Neuronal stem cell (in vitro differentiated cells): ENCODE results near the gene IFNA21. TPM values are rescaled to one million over a fixed set of nuclear protein-coding genes. Genes with fewer than 3 reads are reported as not detected.
A peak's percentile ranks its signal among the peaks of the same experiment; 100 is the strongest.

Experiments
- DNase-seq: peaks from one replicate; pipeline ENCODE4 v3.0.0-alpha.2; 2013; ENCODE audit warnings: low spot score
- H2AFZ ChIP-seq: one replicate; pipeline ENCODE4 v1.6.1; 2013; ENCODE audit warnings: mild to moderate bottlenecking, low read length, inconsistent platforms
- H2AK5ac ChIP-seq: 2 replicates; pipeline ENCODE4 v1.6.1; 2013; ENCODE audit warnings: low read depth, mild to moderate bottlenecking, inconsistent platforms, low read length, moderate library complexity, mixed read lengths
- H2BK120ac ChIP-seq: 2 replicates; pipeline ENCODE4 v1.6.1; 2013; ENCODE audit warnings: low read depth, mild to moderate bottlenecking, inconsistent platforms, low read length, moderate library complexity, mixed read lengths
- H2BK12ac ChIP-seq: one replicate; pipeline ENCODE4 v1.6.1; 2013; ENCODE audit warnings: low read length, inconsistent platforms
- H2BK15ac ChIP-seq: 2 replicates; pipeline ENCODE4 v1.6.1; 2013; ENCODE audit warnings: mild to moderate bottlenecking, low read length, inconsistent platforms, mixed read lengths
- H2BK5ac ChIP-seq: one replicate; pipeline ENCODE4 v1.6.1; 2013; ENCODE audit warnings: inconsistent platforms, mild to moderate bottlenecking, low read length, moderate library complexity
- H3K14ac ChIP-seq: one replicate; pipeline ENCODE4 v1.6.1; 2013; ENCODE audit warnings: low read length, inconsistent platforms
- H3K18ac ChIP-seq: 2 replicates; pipeline ENCODE4 v1.6.1; 2013; ENCODE audit warnings: low read length, inconsistent platforms
- H3K23ac ChIP-seq: 2 replicates; pipeline ENCODE4 v1.6.1; 2013; ENCODE audit warnings: low read depth, mild to moderate bottlenecking, mixed read lengths, low read length, inconsistent platforms; ENCODE audit not compliant: poor library complexity
- H3K27ac ChIP-seq: replicated peaks from 3 replicates; pipeline ENCODE4 v1.5.1; 2013; ENCODE audit warnings: low read length, inconsistent platforms
- H3K27me3 ChIP-seq, 3 experiments: 2 replicates each; pipeline ENCODE4 v1.6.1; 2013; ENCODE audit warnings: low read length in 3 of 3, mild to moderate bottlenecking in 2 of 3, inconsistent platforms in 1 of 3, low read depth in 1 of 3, mixed read lengths in 1 of 3, moderate library complexity in 1 of 3; ENCODE audit not compliant: control insufficient read depth in 3 of 3, insufficient read depth in 3 of 3
- H3K36me3 ChIP-seq, 2 donors: replicated peaks in 1 of 2; 2 replicates each; pipeline ENCODE4 v1.6.1; 2013; ENCODE audit warnings: low read length in 2 of 2; ENCODE audit not compliant: control insufficient read depth in 2 of 2, insufficient read depth in 2 of 2
- H3K4ac ChIP-seq: 2 replicates; pipeline ENCODE4 v1.6.1; 2013; ENCODE audit warnings: inconsistent platforms, mild to moderate bottlenecking, low read length, moderate library complexity
- H3K4me1 ChIP-seq, 2 donors: 1 replicate in 1 of 2; 2 replicates in 1 of 2; pipeline ENCODE4 v1.6.1; 2013; ENCODE audit warnings: low read length in 2 of 2, low read depth in 1 of 2; ENCODE audit not compliant: control insufficient read depth in 2 of 2, insufficient read depth in 1 of 2
- H3K4me2 ChIP-seq: one replicate; pipeline ENCODE4 v1.6.1; 2013; ENCODE audit warnings: mild to moderate bottlenecking, low read length, inconsistent platforms; ENCODE audit not compliant: insufficient read depth, poor library complexity, severe bottlenecking
- H3K4me3 ChIP-seq, 2 donors: 2 replicates each; pipeline ENCODE4 v1.5.1; 2013; ENCODE audit warnings: low read length in 2 of 2, mild to moderate bottlenecking in 2 of 2, inconsistent platforms in 1 of 2, moderate library complexity in 1 of 2
- H3K79me1 ChIP-seq: one replicate; pipeline ENCODE4 v1.6.1; 2013; ENCODE audit warnings: low read depth, mild to moderate bottlenecking, inconsistent platforms, low read length, moderate library complexity
- H3K9ac ChIP-seq: one replicate; pipeline ENCODE4 v1.6.1; 2013; ENCODE audit warnings: mild to moderate bottlenecking, low read depth, low read length, inconsistent platforms; ENCODE audit not compliant: poor library complexity
- H3K9me3 ChIP-seq, 2 donors: replicated peaks in 1 of 2; 2 replicates each; pipeline versions ENCODE3 to v1.6.1; 2013; ENCODE audit warnings: low read length in 2 of 2, mild to moderate bottlenecking in 2 of 2, inconsistent platforms in 1 of 2, low read depth in 1 of 2, mixed read lengths in 1 of 2, moderate library complexity in 1 of 2; ENCODE audit not compliant: control insufficient read depth in 2 of 2, insufficient read depth in 1 of 2
- H4K8ac ChIP-seq: one replicate; pipeline ENCODE4 v1.6.1; 2013; ENCODE audit warnings: low read depth, mild to moderate bottlenecking, inconsistent platforms, low read length, moderate library complexity
- H4K91ac ChIP-seq: one replicate; pipeline ENCODE4 v1.6.1; 2013; ENCODE audit warnings: low read length, low read depth, mild to moderate bottlenecking, inconsistent platforms; ENCODE audit not compliant: poor library complexity
- WGBS, 2 donors: extraction: QIAGEN DNeasy Blood & Tissue Kit; methylation state at CpG; one replicate each; pipeline ENCODE4 v1.1.7; 2013; ENCODE audit warnings: missing lambda C conversion rate in 2 of 2, mixed read lengths in 1 of 2; ENCODE audit not compliant: insufficient read length in 2 of 2, insufficient replicate concordance in 1 of 2; ENCODE audit errors: extremely low coverage in 2 of 2; 5-methylcytosine and 5-hydroxymethylcytosine counted together
- small RNA-seq: library from polyadenylated mRNA; stranded (forward); fragments of <200 nt; extraction: miRNeasy Mini kit (QIAGEN cat#:217004); gene quantifications from one replicate; pipeline ENCODE3, GENCODE V24; 2013; ENCODE audit not compliant: insufficient read depth

The IFNA21 gene

GRCh38 chr9:21121595-21122251, 44.7 kb downstream of the IFNA21 start:
- H2AK5ac ChIP-seq, result no peak overlapping the region
- no peaks in the 10 kb centered on the region for H3K9me3 ChIP-seq
- no CpG with 5 or more reads among the region's 4 CpGs for WGBS, 2 donors
- no peak overlapping the region for H3K18ac ChIP-seq
- no peak overlapping the region for H3K27ac ChIP-seq
- no peak overlapping the region for H2BK15ac ChIP-seq
- no peaks in the 10 kb centered on the region for H3K27me3 ChIP-seq
- H3K9ac ChIP-seq, result no peak overlapping the region
- H3K36me3 ChIP-seq, result no peaks in the 10 kb centered on the region
- peaks cover 0 to 2% of the 10 kb centered on the region in 2 donors for H3K4me1 ChIP-seq
- no peak overlapping the region for H2BK5ac ChIP-seq
- H3K79me1 ChIP-seq, result no peaks in the 10 kb centered on the region
- no peak overlapping the region for H3K4me2 ChIP-seq
- no peak overlapping the region for H2BK12ac ChIP-seq
- DNase-seq, result no peak
- no peak overlapping the region for H4K8ac ChIP-seq
- no peak overlapping the region for H3K4me3 ChIP-seq
- no peak overlapping the region for H2BK120ac ChIP-seq
- no peak overlapping the region for H3K4ac ChIP-seq
- no peak overlapping the region for H3K14ac ChIP-seq
- no peak overlapping the region for H2AFZ ChIP-seq
- no peak overlapping the region for H4K91ac ChIP-seq
- H3K23ac ChIP-seq, result no peak overlapping the region

GRCh38 chr9:21121079-21121478, 45.4 kb downstream of the IFNA21 start:
- no peak overlapping the region for H3K4me2 ChIP-seq
- no peak overlapping the region for H2AK5ac ChIP-seq
- no peaks in the 10 kb centered on the region for H3K9me3 ChIP-seq
- H3K18ac ChIP-seq, result no peak overlapping the region
- no peak overlapping the region for H2BK12ac ChIP-seq
- H2BK120ac ChIP-seq, result no peak overlapping the region
- H3K27ac ChIP-seq, result no peak overlapping the region
- H3K4me3 ChIP-seq, result no peak overlapping the region
- no CpG with 5 or more reads among the region's 2 CpGs for WGBS, 2 donors
- no peaks in the 10 kb centered on the region for H3K27me3 ChIP-seq
- H4K91ac ChIP-seq, result no peak overlapping the region
- H3K14ac ChIP-seq, result no peak overlapping the region
- H3K4me1 ChIP-seq, result peaks cover 0 to 2% of the 10 kb centered on the region in 2 donors
- no peak overlapping the region for H4K8ac ChIP-seq
- no peak for DNase-seq
- H2BK15ac ChIP-seq, result no peak overlapping the region
- no peak overlapping the region for H2BK5ac ChIP-seq
- H3K23ac ChIP-seq, result no peak overlapping the region
- H3K4ac ChIP-seq, result no peak overlapping the region
- H3K36me3 ChIP-seq, result no peaks in the 10 kb centered on the region
- H3K9ac ChIP-seq, result no peak overlapping the region
- H3K79me1 ChIP-seq, result no peaks in the 10 kb centered on the region
- H2AFZ ChIP-seq, result no peak overlapping the region

- Histone ChIP-seq H3K9me3 (no peaks in the 10 kb centered on the region), H2BK15ac (no peak overlapping the region), H2BK120ac (no peak overlapping the region), H3K18ac (no peak overlapping the region), H3K14ac (no peak overlapping the region), H2AFZ (peak overlapping the region; percentile 26), H2AK5ac (no peak overlapping the region), H2BK5ac (no peak overlapping the region), H4K91ac (no peak overlapping the region), H3K79me1 (no peaks in the 10 kb centered on the region), H3K4me2 (no peak overlapping the region), H3K36me3 (no peaks in the 10 kb centered on the region), H3K4me1 (peaks cover 0 to 2% of the 10 kb centered on the region in 2 donors), H3K4ac (no peak overlapping the region), H3K9ac (no peak overlapping the region), H4K8ac (no peak overlapping the region), H2BK12ac (no peak overlapping the region), H3K4me3 (no peak overlapping the region), H3K23ac (no peak overlapping the region), H3K27ac (no peak overlapping the region), H3K27me3 (no peaks in the 10 kb centered on the region)
- no peak for DNase-seq
- WGBS, 2 donors, result no CpG with 5 or more reads among the region's 7 CpGs
Measured at GRCh38 chr9:21119093-21119770, 47.2 kb downstream of the IFNA21 start.

Small RNAs within 50 kb of the gene (small RNA-seq; reads per million reads assigned to genes)
- not detected for gene RF00019
